Measurements from ENCODE around the gene CDC42SE2. TPM values are rescaled to one million over a fixed set of nuclear protein-coding genes. Genes with fewer than 3 reads are reported as not detected.
A peak's percentile ranks its signal among the peaks of the same experiment; 100 is the strongest.

Gene CDC42SE2
- total and polyA plus RNA-seq, 2 of the 4 experiments (the other 2 are of a cell fraction), result 12.5 to 19.4 TPM

DNA sequence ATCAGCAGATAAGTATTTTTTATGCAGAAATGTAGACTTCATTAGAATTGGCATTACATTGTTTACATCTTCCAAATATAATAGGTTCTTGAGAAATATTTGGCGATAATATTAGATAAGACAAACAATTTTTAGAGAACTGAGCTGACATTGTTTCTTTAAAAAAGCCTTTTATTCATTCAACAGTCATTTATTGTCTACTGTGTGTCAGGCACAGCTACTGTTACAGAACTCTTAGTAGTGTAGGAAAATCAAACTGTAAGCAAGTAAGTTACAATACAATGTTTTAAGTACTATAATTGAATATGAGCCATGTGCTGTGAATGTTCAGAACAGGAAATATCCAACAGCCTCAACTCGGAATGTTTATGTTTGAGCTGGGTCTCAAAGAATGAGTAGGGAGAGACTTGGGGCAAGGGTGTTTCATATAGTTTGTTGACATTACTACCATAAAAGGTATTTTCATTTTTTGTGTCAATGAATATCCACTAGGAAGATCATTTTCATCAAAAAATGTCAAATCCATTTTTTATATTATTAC, 114.0 kb downstream of the CDC42SE2 start:
- Histone ChIP-seq H2BK15ac (ENCODE audit: low read depth, low read length) (no peak overlapping the region), H3K14ac (replicated peaks; ENCODE audit: low read depth, low read length) (no peak overlapping the region), H3K27ac (ENCODE audit: insufficient read depth, low read length) (no peak overlapping the region), H3K4me1 (ENCODE audit: control insufficient read depth, insufficient read depth, low read length) (peaks cover 17% of the 10 kb centered on the region), H2BK5ac (ENCODE audit: low read depth, low read length, poor library complexity, severe bottlenecking) (peak overlapping the region; percentile 73), H3K4ac (ENCODE audit: low read depth, low read length) (no peak overlapping the region; the same call in 1 of the 2 replicates), H3K18ac (ENCODE audit: low read depth, low read length) (no peak overlapping the region), H3K56ac (ENCODE audit: extremely low read depth, insufficient read depth, low read length) (no peak overlapping the region), H3K4me2 (ENCODE audit: low read depth, low read length) (peak overlapping the region; percentile 63; the same call in 1 of the 2 replicates), H3K27me3 (ENCODE audit: control insufficient read depth, insufficient read depth, low read length) (no peaks in the 10 kb centered on the region), H2BK120ac (ENCODE audit: low read depth, low read length) (no peak overlapping the region), H2AFZ (replicated peaks; ENCODE audit: low read length, poor library complexity) (no peak overlapping the region), H3K79me1 (ENCODE audit: low read depth in 1 of 2, low read length in 2 of 2) (peaks cover 24 to 41% of the 10 kb centered on the region in 2 experiments), H2AK5ac (ENCODE audit: low read depth, low read length) (no peak overlapping the region), H4K8ac (ENCODE audit: low read depth in 2 of 2, low read length in 2 of 2) (0 out of 4 replicates have a peak overlapping the region, but pooled peaks of 1 of the 2 experiments have one; percentile 40), H4K5ac (ENCODE audit: low read depth, low read length) (no peak overlapping the region), H3K9ac (ENCODE audit: low read depth, low read length) (no peak overlapping the region), H3K9me1 (ENCODE audit: insufficient read depth, low read length) (peaks cover 8% of the 10 kb centered on the region; the same call in 1 of the 2 replicates), H3K9me3 (ENCODE audit: control insufficient read depth, insufficient read depth, low read length) (no peaks in the 10 kb centered on the region), H2AK9ac (replicated peaks; ENCODE audit: low read depth, low read length, poor library complexity) (no peak overlapping the region), H2BK20ac (ENCODE audit: low read depth, low read length) (no peak overlapping the region), H3K23ac (ENCODE audit: low read depth, low read length) (no peak overlapping the region), H3K36me3 (ENCODE audit: control insufficient read depth, insufficient read depth, low read length) (no peaks in the 10 kb centered on the region; the same call in 1 of the 2 replicates), H4K20me1 (ENCODE audit: insufficient read depth, low read length) (peaks cover 5% of the 10 kb centered on the region; the same call in 1 of the 2 replicates), H4K91ac (ENCODE audit: insufficient read depth, low read depth, low read length) (no peak overlapping the region), H3K4me3 (ENCODE audit: insufficient read depth, low read depth, low read length) (no peak overlapping the region)
- dilution Hi-C loops (cut with HindIII; ENCODE audit: low sequenced_read_pairs, unreplicated experiment) (no loop called here), intact Hi-C loops (cut with micrococcal nuclease) (no loop called here), in situ Hi-C loops (cut with MboI; ENCODE audit: low sequenced_read_pairs) (no loop called here)
- POLR2A ChIA-PET (ENCODE audit: unreplicated experiment), result interaction anchor here (0.5 to 0.6 kb wide), 2 partner anchors 157 to 220 kb away, joined by 3 to 9 read pairs; no protein-coding TSS in a partner anchor
- BruUV-seq (replicated peaks), result no TSS peak
- CTCF ChIA-PET, result interaction anchor here (0.8 kb wide), 1 partner anchor 9 kb away, joined by 4 read pairs; no protein-coding TSS in a partner anchor
- ATAC-seq (ENCODE audit: low read depth), result peak; percentile 77
- no peak for TF ChIP-seq RFX5 (IDR thresholded peaks at IDR 0.05; ENCODE audit: low read depth, low read length)
- TF ChIP-seq SMC3 (IDR thresholded peaks at IDR 0.05; ENCODE audit: low read depth, low read length), result no peak
- no CpG with 5 or more reads among the region's 2 CpGs for WGBS, 2 experiments (ENCODE audit: extremely low coverage in 2 of 2, insufficient read length in 1 of 2)
- peak; percentile 86 for DNase-seq
